Measurements from ENCODE around the gene NKX2-1.

GRCh38 chr14:36478782-36479181 lies 41.2 kb downstream of the NKX2-1 start:
- TF ChIP-seq CTCF (conservative IDR thresholded peaks at IDR 0.05; ENCODE audit: low read length) (no peak), EZH2phosphoT487 (IDR thresholded peaks at IDR 0.05; ENCODE audit: borderline replicate concordance) (no peak)

Data from Loucy (cell line).